ENCODE data around the gene VPS35L.

The VPS35L gene

DNA sequence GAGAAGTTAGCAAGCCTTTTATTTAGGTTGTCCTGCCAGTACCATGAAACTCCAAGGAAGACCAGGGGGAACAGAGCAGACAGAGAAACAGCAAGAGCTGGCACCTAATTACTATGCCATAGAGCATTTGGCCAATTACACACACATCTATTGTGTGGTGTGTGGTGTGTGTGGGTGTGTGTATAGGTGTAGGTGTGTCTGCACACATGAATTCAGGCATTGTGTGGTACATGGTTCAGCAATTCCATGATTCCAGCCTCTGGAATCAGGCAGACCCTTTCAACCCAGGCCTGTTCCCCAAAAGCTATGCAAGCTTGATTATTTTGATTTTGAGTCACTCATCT is 188.3 kb downstream of the VPS35L start:
- Histone ChIP-seq H3K9me3 (ENCODE audit: insufficient read depth, low read depth, low read length) (no peaks in the 10 kb centered on the region), H3K4me1 (ENCODE audit: control insufficient read depth in 1 of 2, insufficient read depth in 2 of 2, low read length in 2 of 2) (peaks cover 0 to 1% of the 10 kb centered on the region in 2 experiments), H3K4me3 (ENCODE audit: low read depth, low read length) (no peak overlapping the region), H3K4ac (ENCODE audit: low read depth, low read length) (no peak overlapping the region), H2BK5ac (ENCODE audit: low read depth, low read length, poor library complexity) (no peak overlapping the region), H3K27ac (ENCODE audit: low read depth, low read length) (no peak overlapping the region), H3K79me2 (ENCODE audit: control insufficient read depth, insufficient read depth, low read length, poor library complexity) (no peaks in the 10 kb centered on the region), H4K91ac (ENCODE audit: low read depth, low read length) (no peak overlapping the region), H3K14ac (ENCODE audit: low read length) (no peak overlapping the region), H2AK5ac (ENCODE audit: low read length) (no peak overlapping the region), H2BK12ac (ENCODE audit: low read length) (no peak overlapping the region), H3K79me1 (ENCODE audit: low read length) (no peaks in the 10 kb centered on the region), H3K23ac (ENCODE audit: low read length) (no peak overlapping the region), H3K4me2 (ENCODE audit: low read length) (no peak overlapping the region), H4K12ac (ENCODE audit: low read depth, low read length) (no peak overlapping the region), H3K9ac (ENCODE audit: low read length) (no peak overlapping the region), H3K18ac (ENCODE audit: low read length) (no peak overlapping the region), H4K8ac (ENCODE audit: low read depth, low read length) (no peak overlapping the region), H3K36me3 (ENCODE audit: control insufficient read depth in 1 of 2, insufficient read depth in 2 of 2, low read length in 2 of 2) (no peaks in the 10 kb centered on the region), H2BK120ac (ENCODE audit: insufficient read depth, low read length, poor library complexity) (no peak overlapping the region), H3K27me3 (ENCODE audit: insufficient read depth, low read length) (no peaks in the 10 kb centered on the region), H2AFZ (ENCODE audit: insufficient read depth, low read length, poor library complexity) (no peak overlapping the region)
- no peak for DNase-seq

DNA sequence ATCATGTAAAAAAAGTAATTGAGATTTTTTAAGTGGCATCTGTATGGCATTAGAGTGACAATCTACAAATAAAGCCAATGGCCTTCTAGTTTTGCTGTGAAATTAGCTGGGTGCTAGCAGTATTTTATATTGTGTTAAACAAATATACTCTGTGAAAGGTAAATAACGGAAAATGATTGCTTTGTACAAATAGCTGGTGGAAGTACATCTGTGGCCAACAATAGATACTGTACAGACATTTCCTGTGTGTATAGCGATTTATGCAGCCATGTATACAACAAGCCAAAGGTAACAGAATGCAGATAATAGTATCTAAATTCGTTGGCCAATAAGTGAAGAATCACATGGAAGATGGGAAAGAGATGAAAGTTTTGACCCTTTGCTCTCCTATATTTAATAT is 189.2 kb downstream of the VPS35L start:
- Histone ChIP-seq H3K27me3 (ENCODE audit: insufficient read depth, low read length) (no peaks in the 10 kb centered on the region), H2AFZ (ENCODE audit: insufficient read depth, low read length, poor library complexity) (no peak overlapping the region), H2BK120ac (ENCODE audit: insufficient read depth, low read length, poor library complexity) (no peak overlapping the region), H4K12ac (ENCODE audit: low read depth, low read length) (no peak overlapping the region), H3K4me2 (ENCODE audit: low read length) (no peak overlapping the region), H3K23ac (ENCODE audit: low read length) (no peak overlapping the region), H3K79me1 (ENCODE audit: low read length) (no peaks in the 10 kb centered on the region), H3K14ac (ENCODE audit: low read length) (no peak overlapping the region), H3K4me3 (ENCODE audit: low read depth, low read length) (no peak overlapping the region), H2AK5ac (ENCODE audit: low read length) (no peak overlapping the region), H3K27ac (ENCODE audit: low read depth, low read length) (no peak overlapping the region), H4K8ac (ENCODE audit: low read depth, low read length) (no peak overlapping the region), H2BK5ac (ENCODE audit: low read depth, low read length, poor library complexity) (no peak overlapping the region), H3K18ac (ENCODE audit: low read length) (no peak overlapping the region), H3K4me1 (ENCODE audit: control insufficient read depth in 1 of 2, insufficient read depth in 2 of 2, low read length in 2 of 2) (peaks cover 3 to 4% of the 10 kb centered on the region in 2 experiments), H3K9ac (ENCODE audit: low read length) (no peak overlapping the region), H4K91ac (ENCODE audit: low read depth, low read length) (no peak overlapping the region), H3K79me2 (ENCODE audit: control insufficient read depth, insufficient read depth, low read length, poor library complexity) (no peaks in the 10 kb centered on the region), H3K36me3 (ENCODE audit: control insufficient read depth in 1 of 2, insufficient read depth in 2 of 2, low read length in 2 of 2) (no peaks in the 10 kb centered on the region), H3K9me3 (ENCODE audit: insufficient read depth, low read depth, low read length) (no peaks in the 10 kb centered on the region), H2BK12ac (ENCODE audit: low read length) (no peak overlapping the region), H3K4ac (ENCODE audit: low read depth, low read length) (no peak overlapping the region)
- WGBS (ENCODE audit: extremely low coverage, insufficient coverage, insufficient read length), result no CpG with 5 or more reads among the region's 3 CpGs
- no peak for DNase-seq

DNA sequence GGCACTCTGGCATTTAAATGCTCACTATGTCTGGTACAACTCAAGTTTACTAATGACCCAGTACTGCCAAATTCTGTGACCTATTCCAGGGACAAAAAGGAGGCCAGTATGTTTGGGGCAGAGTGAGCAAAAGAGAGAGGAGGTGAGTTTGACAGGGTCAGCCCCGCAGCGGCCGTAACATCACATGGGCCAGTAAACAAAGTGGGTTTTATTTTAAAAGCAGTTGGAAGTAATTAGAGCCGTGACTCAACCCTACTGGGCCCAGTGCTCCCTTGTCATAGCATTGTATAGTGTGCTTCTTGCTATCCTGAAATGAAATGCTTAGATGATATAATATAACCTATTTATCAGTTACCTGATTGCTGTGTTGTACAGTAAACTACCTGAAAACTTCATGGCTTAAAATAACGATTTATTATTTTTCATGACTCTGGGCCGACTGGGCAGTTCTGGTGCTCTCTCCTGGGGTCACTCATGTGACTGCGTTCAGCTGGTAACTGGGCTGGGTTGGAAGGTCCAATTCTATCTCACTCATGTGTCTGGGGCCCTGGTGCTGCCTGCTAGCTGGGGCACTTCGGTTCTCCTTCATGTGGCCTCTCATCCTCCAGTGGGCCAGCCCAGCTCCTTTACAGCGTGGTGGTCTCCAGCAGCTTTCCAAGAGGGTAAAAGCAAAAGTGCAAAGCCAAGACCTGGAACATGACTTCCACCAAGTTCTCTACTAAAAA is 189.9 kb downstream of the VPS35L start:
- no peak overlapping the region for H3K4ac ChIP-seq (ENCODE audit: low read depth, low read length)
- no peak overlapping the region for H3K23ac ChIP-seq (ENCODE audit: low read length)
- no peak overlapping the region for H4K91ac ChIP-seq (ENCODE audit: low read depth, low read length)
- no peak overlapping the region for H2BK12ac ChIP-seq (ENCODE audit: low read length)
- H3K9ac ChIP-seq (ENCODE audit: low read length), result no peak overlapping the region
- no peaks in the 10 kb centered on the region for H3K79me1 ChIP-seq (ENCODE audit: low read length)
- no peak overlapping the region for H3K14ac ChIP-seq (ENCODE audit: low read length)
- no peak overlapping the region for H3K4me3 ChIP-seq (ENCODE audit: low read depth, low read length)
- no peak overlapping the region for H2AK5ac ChIP-seq (ENCODE audit: low read length)
- no peak overlapping the region for H2BK5ac ChIP-seq (ENCODE audit: low read depth, low read length, poor library complexity)
- H3K27ac ChIP-seq (ENCODE audit: low read depth, low read length), result no peak overlapping the region
- no peak overlapping the region for H4K12ac ChIP-seq (ENCODE audit: low read depth, low read length)
- H2BK120ac ChIP-seq (ENCODE audit: insufficient read depth, low read length, poor library complexity), result no peak overlapping the region
- no peaks in the 10 kb centered on the region for H3K27me3 ChIP-seq (ENCODE audit: insufficient read depth, low read length)
- H3K9me3 ChIP-seq (ENCODE audit: insufficient read depth, low read depth, low read length), result no peaks in the 10 kb centered on the region
- no peak overlapping the region for H3K18ac ChIP-seq (ENCODE audit: low read length)
- no peak overlapping the region for H2AFZ ChIP-seq (ENCODE audit: insufficient read depth, low read length, poor library complexity)
- peaks cover 3 to 4% of the 10 kb centered on the region in 2 experiments for H3K4me1 ChIP-seq (ENCODE audit: control insufficient read depth in 1 of 2, insufficient read depth in 2 of 2, low read length in 2 of 2)
- H3K36me3 ChIP-seq (ENCODE audit: control insufficient read depth in 1 of 2, insufficient read depth in 2 of 2, low read length in 2 of 2), result no peaks in the 10 kb centered on the region
- no CpG with 5 or more reads among the region's 9 CpGs for WGBS (ENCODE audit: extremely low coverage, insufficient coverage, insufficient read length)
- DNase-seq, result no peak
- H3K79me2 ChIP-seq (ENCODE audit: control insufficient read depth, insufficient read depth, low read length, poor library complexity), result no peaks in the 10 kb centered on the region
- no peak overlapping the region for H3K4me2 ChIP-seq (ENCODE audit: low read length)
- H4K8ac ChIP-seq (ENCODE audit: low read depth, low read length), result no peak overlapping the region

DNA sequence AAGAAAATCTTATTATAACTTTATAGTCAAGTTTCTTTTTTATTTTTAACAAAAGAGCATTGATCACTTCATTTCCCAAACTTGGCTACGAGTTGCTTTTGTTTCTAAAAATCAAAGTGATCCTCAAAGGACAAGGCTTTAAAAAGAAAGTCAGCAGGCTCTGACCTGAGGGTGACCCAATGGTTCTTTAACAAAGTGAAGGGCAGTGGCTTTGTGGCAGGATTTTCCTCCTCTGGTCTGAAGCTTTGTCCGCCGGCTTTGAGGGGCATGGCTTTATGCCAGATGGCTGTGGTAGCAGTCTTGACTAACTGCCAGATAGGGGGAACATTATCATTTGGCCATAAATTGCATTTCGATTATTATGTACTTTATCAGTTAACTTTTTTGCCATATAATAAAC is 191.1 kb downstream of the VPS35L start:
- Histone ChIP-seq H2BK12ac (ENCODE audit: low read length) (no peak overlapping the region), H4K12ac (ENCODE audit: low read depth, low read length) (no peak overlapping the region)

More for the DNA sequence above, 191.1 kb downstream of the VPS35L start:
- H3K79me1 ChIP-seq (ENCODE audit: low read length), result no peaks in the 10 kb centered on the region
- H3K9me3 ChIP-seq (ENCODE audit: insufficient read depth, low read depth, low read length), result no peaks in the 10 kb centered on the region
- H2BK5ac ChIP-seq (ENCODE audit: low read depth, low read length, poor library complexity), result no peak overlapping the region
- no peak overlapping the region for H3K4me3 ChIP-seq (ENCODE audit: low read depth, low read length)
- H3K79me2 ChIP-seq (ENCODE audit: control insufficient read depth, insufficient read depth, low read length, poor library complexity), result no peaks in the 10 kb centered on the region
- H3K4me1 ChIP-seq (ENCODE audit: control insufficient read depth in 1 of 2, insufficient read depth in 2 of 2, low read length in 2 of 2), result peaks cover 3 to 4% of the 10 kb centered on the region in 2 experiments
- H3K14ac ChIP-seq (ENCODE audit: low read length), result no peak overlapping the region
- H4K8ac ChIP-seq (ENCODE audit: low read depth, low read length), result no peak overlapping the region
- no peak overlapping the region for H3K4ac ChIP-seq (ENCODE audit: low read depth, low read length)
- H2BK120ac ChIP-seq (ENCODE audit: insufficient read depth, low read length, poor library complexity), result no peak overlapping the region
- H3K27ac ChIP-seq (ENCODE audit: low read depth, low read length), result no peak overlapping the region
- no peak overlapping the region for H3K23ac ChIP-seq (ENCODE audit: low read length)
- no peak overlapping the region for H3K4me2 ChIP-seq (ENCODE audit: low read length)
- H3K18ac ChIP-seq (ENCODE audit: low read length), result no peak overlapping the region
- no CpG with 5 or more reads among the region's 4 CpGs for WGBS (ENCODE audit: extremely low coverage, insufficient coverage, insufficient read length)
- no peak overlapping the region for H2AFZ ChIP-seq (ENCODE audit: insufficient read depth, low read length, poor library complexity)
- no peak overlapping the region for H2AK5ac ChIP-seq (ENCODE audit: low read length)
- H3K36me3 ChIP-seq (ENCODE audit: control insufficient read depth in 1 of 2, insufficient read depth in 2 of 2, low read length in 2 of 2), result no peaks in the 10 kb centered on the region
- H4K91ac ChIP-seq (ENCODE audit: low read depth, low read length), result no peak overlapping the region
- H3K9ac ChIP-seq (ENCODE audit: low read length), result no peak overlapping the region
- no peak for DNase-seq
- no peaks in the 10 kb centered on the region for H3K27me3 ChIP-seq (ENCODE audit: insufficient read depth, low read length)
